SK-N-SH treated with all-trans-retinoic acid at 6 μM for 48 hours (cell line): ENCODE data around the gene FANCE.

Experiments
- ARNTL ChIP-seq: fragments of 450-650 bp; formaldehyde crosslinking; IDR thresholded peaks from 2 replicates; pipeline ENCODE4 v1.5.0; 2020; ENCODE audit warnings: low read depth, mild to moderate bottlenecking, moderate library complexity, borderline replicate concordance
- CSRNP3 ChIP-seq: fragments of 250-450 bp; sonication (Bioruptor Pico); IDR thresholded peaks from 2 replicates; pipeline ENCODE4 v1.5.1; 2021; ENCODE audit warnings: mild to moderate bottlenecking, moderate library complexity
- PPARA ChIP-seq: fragments of 250-450 bp; sonication (Bioruptor Pico); IDR thresholded peaks from 2 replicates; pipeline ENCODE4 v1.5.0; 2020; ENCODE audit warnings: mild to moderate bottlenecking, borderline replicate concordance
- TOX ChIP-seq: fragments of 250-450 bp; sonication (Bioruptor Pico); IDR thresholded peaks from 2 replicates; pipeline ENCODE4 v1.8.0; 2021; ENCODE audit warnings: mild to moderate bottlenecking, moderate library complexity, borderline replicate concordance
- ZFP3 ChIP-seq: fragments of 250-450 bp; sonication (Bioruptor Pico); IDR thresholded peaks from 2 replicates; pipeline ENCODE4 v1.5.0; 2020; ENCODE audit warnings: mild to moderate bottlenecking, moderate library complexity
- TF ChIP-seq, protein P1 (sequence below): fragments of 250-450 bp; sonication (Bioruptor Pico); IDR thresholded peaks from 2 replicates; pipeline ENCODE4 v1.5.0; 2020; ENCODE audit warnings: mild to moderate bottlenecking, moderate library complexity

DNA sequence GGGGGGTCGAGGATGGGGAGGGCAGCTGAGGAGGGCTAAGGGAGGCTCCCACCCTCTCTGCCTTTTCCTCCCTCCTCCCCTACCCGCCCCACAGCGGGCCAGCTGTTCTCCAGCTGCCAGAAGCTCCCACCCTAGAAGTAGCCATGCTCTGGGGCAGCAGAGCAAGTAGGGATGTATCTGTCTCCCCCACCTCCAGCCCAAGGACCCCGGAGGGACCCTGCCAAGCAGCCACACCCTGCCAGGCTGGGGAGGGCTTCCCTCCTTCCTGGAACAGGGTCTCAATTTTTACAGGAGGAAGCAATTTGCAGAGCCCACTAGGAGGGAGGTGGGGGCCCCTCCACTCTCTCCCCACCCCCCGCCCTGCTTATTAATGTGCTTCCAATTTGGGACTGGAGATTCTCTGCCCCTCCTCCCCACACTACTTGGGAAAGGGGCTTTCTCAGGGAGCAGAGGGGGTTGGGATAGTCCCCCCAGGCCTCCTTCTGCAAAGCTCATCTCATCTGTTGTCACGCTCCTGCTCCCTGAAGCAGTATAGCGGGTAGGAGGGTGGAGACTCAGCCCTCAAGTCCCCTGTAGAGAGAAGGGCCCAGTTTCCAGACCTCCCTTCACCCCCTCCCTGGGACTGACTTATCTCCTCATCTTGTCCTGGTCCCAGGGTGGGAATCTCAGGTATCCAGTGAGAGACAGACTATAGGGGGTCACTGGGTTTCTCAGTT, 40.3 kb downstream of the FANCE start:
- TF ChIP-seq, protein P1, sequence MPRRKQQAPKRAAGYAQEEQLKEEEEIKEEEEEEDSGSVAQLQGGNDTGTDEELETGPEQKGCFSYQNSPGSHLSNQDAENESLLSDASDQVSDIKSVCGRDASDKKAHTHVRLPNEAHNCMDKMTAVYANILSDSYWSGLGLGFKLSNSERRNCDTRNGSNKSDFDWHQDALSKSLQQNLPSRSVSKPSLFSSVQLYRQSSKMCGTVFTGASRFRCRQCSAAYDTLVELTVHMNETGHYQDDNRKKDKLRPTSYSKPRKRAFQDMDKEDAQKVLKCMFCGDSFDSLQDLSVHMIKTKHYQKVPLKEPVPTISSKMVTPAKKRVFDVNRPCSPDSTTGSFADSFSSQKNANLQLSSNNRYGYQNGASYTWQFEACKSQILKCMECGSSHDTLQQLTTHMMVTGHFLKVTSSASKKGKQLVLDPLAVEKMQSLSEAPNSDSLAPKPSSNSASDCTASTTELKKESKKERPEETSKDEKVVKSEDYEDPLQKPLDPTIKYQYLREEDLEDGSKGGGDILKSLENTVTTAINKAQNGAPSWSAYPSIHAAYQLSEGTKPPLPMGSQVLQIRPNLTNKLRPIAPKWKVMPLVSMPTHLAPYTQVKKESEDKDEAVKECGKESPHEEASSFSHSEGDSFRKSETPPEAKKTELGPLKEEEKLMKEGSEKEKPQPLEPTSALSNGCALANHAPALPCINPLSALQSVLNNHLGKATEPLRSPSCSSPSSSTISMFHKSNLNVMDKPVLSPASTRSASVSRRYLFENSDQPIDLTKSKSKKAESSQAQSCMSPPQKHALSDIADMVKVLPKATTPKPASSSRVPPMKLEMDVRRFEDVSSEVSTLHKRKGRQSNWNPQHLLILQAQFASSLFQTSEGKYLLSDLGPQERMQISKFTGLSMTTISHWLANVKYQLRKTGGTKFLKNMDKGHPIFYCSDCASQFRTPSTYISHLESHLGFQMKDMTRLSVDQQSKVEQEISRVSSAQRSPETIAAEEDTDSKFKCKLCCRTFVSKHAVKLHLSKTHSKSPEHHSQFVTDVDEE (CRISPR knock-in tag): no peak
- TF ChIP-seq CSRNP3 (CRISPR knock-in tag) (no peak), TOX (CRISPR knock-in tag) (no peak), ARNTL (no peak), PPARA (CRISPR knock-in tag) (no peak), ZFP3 (CRISPR knock-in tag) (no peak)
